IMR-90 (cell line): ENCODE measurements around the gene LRRC8B. TPM values are rescaled to one million over a fixed set of nuclear protein-coding genes. Genes with fewer than 3 reads are reported as not detected.

Source experiments
- ATAC-seq: fragments of 200-7000 bp; cut with Tn5 transposase; 2 replicates; pipeline ENCODE4 v1.9.1; 2020; ENCODE audit warnings: low read depth, mild to moderate bottlenecking, moderate library complexity
- BruUV-seq: library from RNA; stranded (reverse); fragments of 400-500 nt; replicated peaks from 2 replicates; lab custom pipeline; 2021; lab: Mats Ljungman, UMichigan
- CTCF ChIA-PET: fragments of 300-600 bp; formaldehyde crosslinking; extraction: SDS; loops from one replicate; lab custom pipeline; 2021; ENCODE audit warnings: antibody characterized with exemption; lab: Yijun Ruan, JAX
- POLR2A ChIA-PET: fragments of 300-600 bp; sonication (Branson Sonifier 250); formaldehyde crosslinking; loops from one replicate; lab custom pipeline; 2022; ENCODE audit warnings: antibody characterized with exemption; ENCODE audit not compliant: unreplicated experiment; lab: Charles Lee
- DNase-seq: peaks from one replicate; pipeline ENCODE4 v3.0.0; 2013
- H2AFZ ChIP-seq: replicated peaks from 2 replicates; pipeline ENCODE3; 2013; ENCODE audit warnings: low read length, mild to moderate bottlenecking; ENCODE audit not compliant: poor library complexity
- H2AK5ac ChIP-seq: 2 replicates; pipeline ENCODE4 v1.6.1; 2013; ENCODE audit warnings: low read depth, low read length, inconsistent platforms
- H2AK9ac ChIP-seq: replicated peaks from 2 replicates; pipeline ENCODE3; 2013; ENCODE audit warnings: mild to moderate bottlenecking, low read depth, low read length, moderate library complexity; ENCODE audit not compliant: poor library complexity
- H2BK120ac ChIP-seq: 2 replicates; pipeline ENCODE4 v1.6.1; 2013; ENCODE audit warnings: low read depth, low read length, inconsistent platforms
- H2BK15ac ChIP-seq: 3 replicates; pipeline ENCODE4 v1.6.1; 2013; ENCODE audit warnings: low read depth, low read length, inconsistent platforms
- H2BK20ac ChIP-seq: 2 replicates; pipeline ENCODE4 v1.6.1; 2013; ENCODE audit warnings: low read depth, mild to moderate bottlenecking, inconsistent platforms, low read length, moderate library complexity
- H2BK5ac ChIP-seq: 2 replicates; pipeline ENCODE4 v1.6.1; 2013; ENCODE audit warnings: mild to moderate bottlenecking, low read depth, low read length, inconsistent platforms; ENCODE audit not compliant: poor library complexity, severe bottlenecking
- H3K14ac ChIP-seq: replicated peaks from 2 replicates; pipeline ENCODE4 v1.6.1; 2013; ENCODE audit warnings: low read depth, low read length, inconsistent platforms
- H3K18ac ChIP-seq: 2 replicates; pipeline ENCODE4 v1.6.1; 2013; ENCODE audit warnings: low read depth, low read length, control low read depth
- H3K23ac ChIP-seq: 2 replicates; pipeline ENCODE4 v1.6.1; 2013; ENCODE audit warnings: low read depth, low read length, inconsistent platforms
- H3K27ac ChIP-seq: 2 replicates; pipeline ENCODE4 v1.5.1; 2013; ENCODE audit warnings: mild to moderate bottlenecking, control low read depth, low read length; ENCODE audit not compliant: insufficient read depth
- H3K27me3 ChIP-seq: 2 replicates; pipeline ENCODE4 v1.6.1; 2013; ENCODE audit warnings: low read length; ENCODE audit not compliant: control insufficient read depth, insufficient read depth
- H3K36me3 ChIP-seq: 2 replicates; pipeline ENCODE4 v1.6.1; 2013; ENCODE audit warnings: low read length, mixed read lengths; ENCODE audit not compliant: control insufficient read depth, insufficient read depth
- H3K4ac ChIP-seq: 2 replicates; pipeline ENCODE4 v1.6.1; 2013; ENCODE audit warnings: low read depth, low read length, inconsistent platforms
- H3K4me1 ChIP-seq: 2 replicates; pipeline ENCODE4 v1.6.1; 2013; ENCODE audit warnings: low read length, mixed read lengths; ENCODE audit not compliant: control insufficient read depth, insufficient read depth
- H3K4me2 ChIP-seq: 2 replicates; pipeline ENCODE4 v1.6.1; 2013; ENCODE audit warnings: low read depth, mild to moderate bottlenecking, control low read depth, low read length, moderate library complexity
- H3K4me3 ChIP-seq: 2 replicates; pipeline ENCODE4 v1.5.1; 2013; ENCODE audit warnings: low read depth, mild to moderate bottlenecking, control low read depth, low read length, moderate library complexity; ENCODE audit not compliant: insufficient read depth
- H3K56ac ChIP-seq: 2 replicates; pipeline ENCODE4 v1.6.1; 2013; ENCODE audit warnings: low read length, inconsistent platforms; ENCODE audit not compliant: insufficient read depth; ENCODE audit errors: extremely low read depth
- H3K79me1 ChIP-seq, 2 experiments: 2 replicates each; pipeline ENCODE4 v1.6.1; 2013; ENCODE audit warnings: low read length in 2 of 2, inconsistent platforms in 1 of 2, low read depth in 1 of 2
- H3K9ac ChIP-seq: 2 replicates; pipeline ENCODE4 v1.6.1; 2013; ENCODE audit warnings: low read depth, low read length, control low read depth
- H3K9me1 ChIP-seq: 2 replicates; pipeline ENCODE4 v1.6.1; 2013; ENCODE audit warnings: low read length, inconsistent platforms; ENCODE audit not compliant: insufficient read depth
- H3K9me3 ChIP-seq: 2 replicates; pipeline ENCODE4 v1.6.1; 2013; ENCODE audit warnings: low read length; ENCODE audit not compliant: control insufficient read depth, insufficient read depth
- H4K20me1 ChIP-seq: 2 replicates; pipeline ENCODE4 v1.6.1; 2013; ENCODE audit warnings: low read length, inconsistent platforms; ENCODE audit not compliant: insufficient read depth
- H4K5ac ChIP-seq: 2 replicates; pipeline ENCODE4 v1.6.1; 2013; ENCODE audit warnings: mild to moderate bottlenecking, low read depth, low read length, control low read depth
- H4K8ac ChIP-seq, 2 experiments: 2 replicates each; pipeline ENCODE4 v1.6.1; 2013; ENCODE audit warnings: low read depth in 2 of 2, low read length in 2 of 2, control low read depth in 1 of 2, inconsistent platforms in 1 of 2
- H4K91ac ChIP-seq: 2 replicates; pipeline ENCODE4 v1.6.1; 2013; ENCODE audit warnings: low read depth, low read length, inconsistent platforms; ENCODE audit not compliant: insufficient read depth
- POLR2A ChIP-seq: IDR thresholded peaks from 2 replicates; pipeline ENCODE4 v1.6.1; 2012; ENCODE audit warnings: mild to moderate bottlenecking, low read depth, low read length
- RAD21 ChIP-seq: IDR thresholded peaks from 2 replicates; pipeline ENCODE4 v1.6.1; 2012; ENCODE audit warnings: low read length, improper control_type of control experiment
- WGBS, 2 experiments: methylation state at CpG; one replicate each; pipeline versions ENCODE4 v1.1.5 to v1.1.7; 2013; ENCODE audit warnings: missing lambda C conversion rate in 2 of 2; ENCODE audit not compliant: insufficient read length in 1 of 2; ENCODE audit errors: extremely low coverage in 2 of 2; 5-methylcytosine and 5-hydroxymethylcytosine counted together
- dilution Hi-C: fragments of 300-500 bp; cut with HindIII; formaldehyde crosslinking; loops from one replicate; pipeline ENCODE4 v1.14.3; 2018; ENCODE audit warnings: low sequenced_read_pairs; ENCODE audit not compliant: unreplicated experiment
- in situ Hi-C: fragments of 300-500 bp; cut with MboI; formaldehyde crosslinking; loops from 3 replicates; pipeline ENCODE4 v1.14.3; 2019; ENCODE audit warnings: low sequenced_read_pairs, inconsistent platforms, mixed read lengths
- intact Hi-C: fragments of 100-400 bp; cut with micrococcal nuclease; formaldehyde crosslinking; loops from 2 replicates; pipeline ENCODE4 v1.10.0; 2022
- polyA plus RNA-seq, 3 experiments: library from polyadenylated mRNA; depleted of rRNA; stranded (reverse); fragments of >200 nt; gene quantifications; 2 replicates each; pipeline ENCODE4 v1.2.3, GENCODE V29; 2012; ENCODE audit warnings: low replicate concordance in 1 of 3
- total RNA-seq: library from RNA; depleted of rRNA; stranded (reverse); fragments of >200 nt; gene quantifications from 2 replicates; pipeline ENCODE4 v1.2.3, GENCODE V29; 2012

Gene LRRC8B
- total and polyA plus RNA-seq, 2 of the 4 experiments (the other 2 are of a cell fraction): 0.74 to 1.8 TPM

DNA sequence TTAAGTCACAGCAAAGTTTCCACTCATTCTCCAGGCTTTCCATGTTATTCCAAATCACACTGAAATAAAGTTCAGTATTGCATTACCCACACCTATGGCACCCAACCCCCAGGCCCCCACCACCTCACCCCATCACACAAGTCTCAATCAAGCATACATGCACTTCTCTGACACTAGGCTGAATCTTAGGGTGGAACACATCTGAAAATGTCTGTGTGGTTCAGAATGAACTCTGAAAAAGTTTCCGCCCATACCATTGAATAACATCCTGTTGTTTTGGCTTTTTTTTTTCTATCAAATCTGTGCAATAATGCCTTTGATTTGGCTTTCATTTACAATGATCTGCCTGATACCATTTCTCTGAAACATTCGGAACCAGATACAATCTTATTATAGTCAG is 82.5 kb downstream of the LRRC8B start:
- Histone ChIP-seq H3K23ac (no peak overlapping the region), H2BK15ac (no peak overlapping the region), H3K4me2 (no peak overlapping the region), H2AFZ (no peak overlapping the region), H3K14ac (no peak overlapping the region), H2AK5ac (no peak overlapping the region), H3K18ac (no peak overlapping the region), H3K56ac (no peak overlapping the region), H3K4ac (no peak overlapping the region), H2AK9ac (no peak overlapping the region), H3K27me3 (no peaks in the 10 kb centered on the region), H3K79me1 (no peaks in the 10 kb centered on the region), H3K9me1 (peaks cover 4% of the 10 kb centered on the region; the same call in 1 of the 2 replicates), H3K36me3 (no peaks in the 10 kb centered on the region), H3K9ac (no peak overlapping the region), H4K20me1 (no peaks in the 10 kb centered on the region), H3K27ac (no peak overlapping the region), H4K91ac (no peak overlapping the region), H4K8ac (no peak overlapping the region), H4K5ac (no peak overlapping the region), H2BK20ac (no peak overlapping the region), H3K4me3 (no peak overlapping the region), H2BK120ac (no peak overlapping the region), H3K9me3 (no peaks in the 10 kb centered on the region), H2BK5ac (no peak overlapping the region), H3K4me1 (peaks cover 3% of the 10 kb centered on the region)
- ATAC-seq: no peak
- in situ Hi-C loops (loop anchor here (10.0 kb wide), 1 partner anchor 132 kb away; no protein-coding TSS in a partner anchor), intact Hi-C loops (no loop called here), dilution Hi-C loops (no loop called here)
- no peak for DNase-seq
- TF ChIP-seq POLR2A (no peak), RAD21 (no peak)
- WGBS, 2 experiments: no CpG with 5 or more reads among the region's 2 CpGs
- no TSS peak for BruUV-seq
- CTCF ChIA-PET: no interaction called here
- POLR2A ChIA-PET: no interaction called here
